DMS79 treated with DMSO at 0.1 percent for 48 hours (cell line): ENCODE measurements around the gene ANKRD13A.
A peak's percentile ranks its signal among the peaks of the same experiment; 100 is the strongest.

Experiments
- DNase-seq: peaks from one replicate; lab custom pipeline; 2025; lab: John Stamatoyannopoulos, UW

ANKRD13A gene

DNA sequence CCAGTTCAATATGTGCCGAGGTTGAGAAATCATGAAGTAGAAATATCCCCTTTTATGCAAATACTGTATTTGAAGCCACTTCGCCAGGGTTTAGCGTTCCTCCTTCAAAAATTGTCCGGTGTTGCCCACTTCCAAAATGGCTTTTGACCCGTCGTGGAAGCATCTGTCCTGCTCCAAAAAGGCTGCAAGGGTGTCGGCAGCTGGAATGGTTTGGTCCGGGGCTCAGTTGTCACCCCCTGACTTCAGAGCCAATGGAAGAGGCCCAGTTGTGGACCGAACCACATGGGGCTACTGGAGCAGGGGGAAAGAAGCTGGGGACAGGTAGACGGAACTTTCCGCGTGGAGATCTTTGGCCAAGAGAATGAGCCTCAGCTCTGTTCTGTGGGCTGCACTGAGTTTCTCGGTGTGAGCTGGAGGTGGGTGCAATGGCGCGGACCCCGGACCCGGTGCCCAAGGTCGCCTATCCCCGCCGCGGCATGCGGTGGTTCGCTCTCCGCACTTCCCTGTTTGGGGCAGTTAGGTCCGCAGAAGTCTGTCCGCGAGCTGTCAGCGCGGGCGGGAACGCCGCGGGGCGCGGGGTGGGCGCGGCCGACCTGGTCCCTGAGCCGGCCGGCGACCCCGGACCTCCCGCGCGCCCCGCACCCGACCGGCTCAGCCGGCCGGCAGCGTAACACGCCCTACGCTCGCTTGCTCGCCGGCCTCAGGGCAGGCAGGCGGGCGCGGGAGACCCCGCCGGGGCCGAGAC is at the start of gene ANKRD13A:
ANKRD13A (plus strand) TSS at position 527 of the 745 bp plus-strand sequence. CDS start 259 bp downstream, outside the sequence.
- peak; percentile 91 for DNase-seq

DNA sequence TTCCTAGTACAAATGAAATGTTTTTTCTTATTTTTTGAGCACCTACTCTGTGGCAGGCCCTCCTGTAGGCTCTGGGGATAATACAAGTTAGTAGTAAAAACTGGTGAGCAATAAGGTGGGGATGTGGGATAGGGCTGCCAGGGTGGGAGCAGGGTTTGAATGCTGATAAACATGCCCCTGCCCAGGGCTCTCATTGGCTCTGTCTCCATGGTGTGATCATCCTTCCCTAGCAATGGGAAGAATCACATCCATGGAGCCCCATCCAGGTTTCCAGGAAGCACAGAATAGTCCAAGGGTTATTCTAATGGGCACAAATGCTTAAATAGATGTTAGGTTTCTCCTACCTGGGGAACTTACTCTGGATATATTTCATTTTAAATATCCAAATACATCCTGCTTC is 48.6 kb upstream of the ANKRD13A start:
- no peak for DNase-seq

DNA sequence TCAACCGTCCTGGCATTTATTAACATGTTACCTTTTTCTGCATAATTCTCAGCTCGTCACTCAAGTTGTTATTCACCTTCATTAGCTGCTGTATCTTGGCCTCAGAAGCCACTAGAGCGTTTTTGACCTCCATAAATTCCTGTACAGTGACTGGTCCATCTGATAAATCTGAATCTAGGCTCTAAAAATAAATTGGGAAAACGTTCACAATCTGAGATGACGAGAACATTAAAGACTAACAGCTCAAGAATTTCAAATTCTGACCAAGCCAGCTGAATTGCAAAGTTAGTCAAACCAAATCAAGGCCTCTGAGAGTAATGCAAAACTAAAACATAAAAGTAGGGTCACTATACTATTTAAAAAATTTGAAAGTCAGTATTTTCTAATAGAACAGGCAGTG is 48.1 kb upstream of the ANKRD13A start:
- DNase-seq, result no peak

DNA sequence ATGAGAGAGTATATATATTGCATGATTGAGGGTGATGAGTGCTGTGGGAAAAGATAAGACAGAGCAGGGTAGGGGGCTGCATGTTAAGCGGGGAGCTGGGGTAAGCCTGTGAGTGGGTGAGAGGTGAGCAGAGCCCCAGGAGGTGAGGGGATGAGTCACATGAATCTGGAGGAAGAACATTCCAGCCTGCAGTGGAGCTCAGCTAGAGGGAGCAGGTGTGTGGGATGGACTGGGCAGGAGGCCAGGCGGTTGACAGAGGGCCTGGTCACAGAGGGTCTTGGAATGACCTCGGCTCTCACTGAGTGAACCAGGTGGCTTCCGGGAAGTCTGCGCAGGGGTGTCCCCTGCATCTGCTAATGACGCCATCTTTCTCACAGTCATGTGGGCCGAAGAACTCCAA is 47.5 kb upstream of the ANKRD13A start:
- DNase-seq, result peak; percentile 3

DNA sequence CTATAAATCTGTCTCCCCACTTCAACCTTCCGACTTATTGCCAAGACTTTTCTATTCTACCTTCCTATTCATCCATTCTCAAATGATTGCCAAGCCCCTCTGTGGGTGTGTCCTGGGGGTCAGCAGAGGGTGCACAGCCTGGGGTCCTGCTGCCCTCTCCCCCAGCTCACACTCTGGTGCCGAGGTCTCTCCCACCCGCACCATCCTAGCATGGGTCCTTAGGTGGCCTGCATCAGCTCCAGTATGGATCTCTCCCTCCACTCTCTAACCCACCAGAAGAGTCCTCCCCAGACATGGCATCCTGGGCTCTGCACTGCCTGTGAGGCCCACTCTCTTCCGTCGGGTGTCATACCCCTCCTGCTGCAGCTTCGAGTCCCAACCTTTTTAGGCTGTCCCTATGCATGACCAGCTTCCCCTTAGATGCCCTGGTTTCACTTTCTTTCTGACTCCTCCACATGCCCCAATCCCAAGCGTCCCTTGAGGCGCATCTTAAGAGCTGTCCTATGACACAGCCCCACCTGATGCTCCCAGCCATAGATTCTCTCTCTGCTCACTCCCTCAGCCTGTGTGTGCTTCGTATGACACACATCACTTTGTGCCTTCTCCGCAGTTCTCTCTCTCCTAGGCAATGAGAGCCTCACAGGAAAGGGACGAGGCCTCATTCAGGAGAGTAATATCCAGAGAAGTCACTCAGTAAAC is 46.9 kb upstream of the ANKRD13A start:
- DNase-seq, result no peak

DNA sequence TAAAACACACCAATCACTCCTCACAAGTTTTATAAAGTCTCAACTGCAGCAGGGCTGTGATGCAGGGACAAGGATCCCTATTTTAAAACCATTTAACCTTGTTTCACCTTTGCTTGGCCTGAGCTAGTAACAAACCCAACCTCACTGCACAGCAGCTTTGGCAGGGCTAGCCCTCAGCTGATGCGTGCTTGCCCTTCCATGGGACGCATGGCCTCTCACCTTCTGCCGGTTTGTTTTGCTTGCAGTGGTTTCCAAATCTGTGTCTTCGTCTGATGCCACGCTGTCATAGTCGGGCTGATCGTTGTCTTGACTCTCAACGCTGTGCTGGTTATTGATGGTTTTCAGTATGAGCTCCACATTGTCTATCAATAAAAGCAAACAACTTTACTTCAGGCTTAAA is 46.4 kb upstream of the ANKRD13A start:
- DNase-seq, result no peak

DNA sequence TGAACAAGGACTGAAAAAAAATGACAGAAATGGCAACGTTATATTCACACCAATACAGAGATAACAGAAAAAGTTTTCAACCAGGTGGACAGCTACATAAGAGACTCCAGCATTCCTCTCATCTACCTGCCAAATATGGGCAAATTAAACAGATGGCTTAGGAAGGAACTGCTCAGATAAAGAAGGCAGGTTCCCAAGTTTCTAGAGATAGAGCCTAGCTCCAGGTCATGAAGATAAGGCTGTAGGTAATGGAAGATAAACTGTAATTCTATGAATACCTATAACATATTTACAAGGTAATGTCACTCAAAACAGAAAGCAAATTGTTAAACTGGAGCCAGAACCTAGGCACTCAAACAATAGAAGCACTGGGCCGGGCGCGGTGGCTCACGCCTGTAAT is 45.6 kb upstream of the ANKRD13A start:
- no peak for DNase-seq

DNA sequence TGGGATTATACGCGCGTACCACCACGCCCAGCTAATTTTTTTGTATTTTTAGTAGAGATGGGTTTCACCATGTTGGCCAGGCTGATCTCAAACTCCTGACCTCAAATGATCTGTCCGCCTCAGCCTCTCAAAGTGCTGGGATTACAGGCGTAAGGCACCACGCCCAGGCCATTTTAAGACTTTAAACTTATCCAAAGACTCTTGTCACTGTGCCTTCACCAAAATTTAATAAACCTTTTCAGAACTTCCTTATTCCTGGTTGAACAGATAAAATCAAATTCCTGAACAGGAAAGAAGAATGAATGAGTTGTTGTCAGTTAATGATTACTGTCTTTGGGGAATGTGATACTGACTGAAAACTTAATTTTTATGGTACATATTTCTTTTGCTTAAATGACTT is 40.9 kb upstream of the ANKRD13A start:
- DNase-seq, result no peak

DNA sequence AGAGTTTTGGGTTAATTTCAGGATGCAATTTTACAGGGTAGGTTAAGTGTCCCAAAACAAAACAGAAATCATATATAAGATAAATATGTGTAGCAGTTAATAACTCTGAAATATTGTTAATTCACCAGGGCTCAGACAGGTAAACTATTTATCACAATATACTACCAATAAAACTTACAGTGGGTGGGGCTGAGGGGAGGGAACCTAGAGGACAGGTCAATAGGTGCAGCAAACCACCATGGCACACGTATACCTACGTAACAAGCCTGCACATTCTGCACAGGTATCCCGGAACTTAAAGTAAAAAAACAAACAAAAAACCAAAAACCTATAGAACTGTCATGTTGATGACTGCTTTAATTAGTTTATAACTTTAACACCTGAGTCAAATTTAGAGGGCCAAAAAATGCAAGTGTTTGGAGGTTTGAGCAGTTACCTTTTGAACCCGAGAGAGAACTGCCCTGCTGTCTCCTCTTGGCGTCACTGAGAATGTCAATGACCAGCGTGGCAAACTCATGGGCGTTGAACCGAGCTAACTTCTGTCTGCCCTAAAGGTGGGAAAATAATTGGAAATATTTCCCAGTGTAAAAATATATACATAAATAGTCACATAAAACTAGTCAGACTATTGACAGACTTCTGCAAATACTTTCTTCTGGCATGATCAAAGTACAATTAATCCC is 39.7 kb upstream of the ANKRD13A start:
- no peak for DNase-seq

DNA sequence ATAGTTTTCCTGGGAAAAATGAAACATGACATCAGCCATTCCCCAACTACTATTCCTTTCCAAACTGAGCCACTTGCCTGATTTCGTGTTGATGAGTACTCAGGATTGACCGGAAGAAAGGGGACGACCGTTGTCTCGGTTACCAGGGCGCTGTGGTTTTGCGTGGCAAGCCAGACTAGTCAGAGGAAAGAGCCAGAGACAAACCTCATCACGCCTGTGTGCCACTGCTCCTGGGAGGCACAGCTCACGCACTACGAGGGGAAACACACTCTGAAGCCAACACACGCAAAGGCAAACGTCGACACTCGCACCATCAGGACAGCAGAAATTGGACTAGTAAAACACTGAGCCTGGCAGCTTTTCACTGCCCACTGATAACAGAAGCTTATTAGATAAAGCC is 38.0 kb upstream of the ANKRD13A start:
- DNase-seq, result no peak

DNA sequence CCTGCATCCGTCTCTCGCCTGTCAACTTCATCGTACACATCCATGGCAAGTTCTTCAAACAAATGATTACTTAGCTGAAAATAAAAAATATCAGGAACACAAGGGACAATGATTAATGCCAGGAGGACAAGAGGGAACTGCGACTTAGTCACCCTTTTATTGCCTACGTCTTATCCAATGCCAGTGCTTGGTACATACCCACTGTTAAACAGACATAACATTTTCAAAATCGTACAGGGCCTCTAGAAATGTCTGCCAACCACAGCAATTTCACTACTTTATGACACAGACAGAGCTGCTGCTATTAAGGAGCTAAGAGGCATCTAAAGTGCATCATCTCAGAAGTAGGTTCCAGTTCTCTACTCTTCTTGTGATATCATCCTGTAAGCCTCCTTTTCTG is 37.6 kb upstream of the ANKRD13A start:
- DNase-seq, result no peak

DNA sequence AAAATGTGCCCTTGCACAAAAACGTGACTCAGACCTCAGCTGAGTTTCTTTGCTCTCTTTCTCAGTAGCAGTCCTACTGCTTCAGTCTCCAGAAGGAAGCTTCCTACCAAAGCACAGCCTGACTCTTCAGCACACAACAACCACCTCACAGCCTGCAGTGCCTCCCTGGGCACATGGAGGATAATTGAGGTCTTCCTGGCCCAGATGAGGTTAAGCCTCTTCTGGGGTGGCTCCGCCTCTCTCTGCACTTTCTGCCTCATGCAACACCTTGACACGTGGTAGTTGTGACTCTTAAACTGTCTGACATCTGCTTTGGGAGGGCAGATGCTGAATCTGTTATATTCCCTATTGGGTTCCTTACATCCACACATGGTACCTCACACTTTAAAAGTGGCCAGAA is 36.8 kb upstream of the ANKRD13A start:
- no peak for DNase-seq

DNA sequence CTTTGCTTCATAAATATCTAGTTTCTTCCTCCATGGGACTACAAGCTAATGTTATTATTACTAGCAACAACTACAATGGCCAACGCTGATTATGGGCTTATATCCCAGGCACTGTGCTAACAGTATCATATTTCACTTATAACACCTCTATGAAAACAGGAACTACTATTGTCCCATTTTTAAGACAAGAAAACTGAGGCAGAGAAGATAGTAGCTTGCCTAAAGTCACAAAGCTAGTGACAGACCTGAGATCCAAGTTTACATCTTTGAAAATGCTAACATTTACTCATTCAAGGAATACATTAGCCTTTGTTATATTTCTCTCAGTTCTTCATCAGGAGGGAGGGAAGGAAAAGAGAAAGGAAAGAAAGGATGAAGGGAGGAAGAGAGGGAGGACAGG is 35.9 kb upstream of the ANKRD13A start:
- no peak for DNase-seq

DNA sequence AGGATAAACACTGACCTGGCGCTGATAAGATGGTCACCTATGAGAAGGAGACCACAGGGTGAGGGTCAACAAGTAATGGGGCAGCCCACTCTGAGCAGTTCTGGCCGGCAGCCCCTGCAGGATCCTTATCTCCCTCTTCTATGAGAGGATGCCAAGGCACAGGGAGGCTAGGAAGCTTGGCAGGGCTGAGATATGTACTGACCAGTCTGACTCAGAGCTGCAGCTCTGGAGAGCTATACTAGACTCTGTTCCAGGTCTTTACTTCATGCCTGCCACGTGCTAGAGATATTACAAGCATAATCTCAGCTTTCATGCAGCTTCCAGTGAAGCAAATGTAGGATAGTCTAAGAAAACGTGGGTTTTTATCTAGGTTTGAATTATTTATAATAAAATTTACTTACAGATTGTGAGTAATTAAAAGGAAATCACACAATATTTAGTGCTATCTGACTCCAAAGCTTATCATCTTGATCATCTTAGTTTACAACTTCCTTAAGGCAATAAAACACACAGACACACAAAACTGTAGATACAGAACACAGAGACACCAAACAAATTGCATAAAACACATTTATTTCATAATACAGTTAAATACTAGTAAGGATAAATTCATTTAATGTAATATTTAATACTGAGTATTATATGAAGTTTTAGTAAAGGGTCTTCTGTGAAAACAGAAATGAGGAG is 35.3 kb upstream of the ANKRD13A start:
- DNase-seq, result no peak

DNA sequence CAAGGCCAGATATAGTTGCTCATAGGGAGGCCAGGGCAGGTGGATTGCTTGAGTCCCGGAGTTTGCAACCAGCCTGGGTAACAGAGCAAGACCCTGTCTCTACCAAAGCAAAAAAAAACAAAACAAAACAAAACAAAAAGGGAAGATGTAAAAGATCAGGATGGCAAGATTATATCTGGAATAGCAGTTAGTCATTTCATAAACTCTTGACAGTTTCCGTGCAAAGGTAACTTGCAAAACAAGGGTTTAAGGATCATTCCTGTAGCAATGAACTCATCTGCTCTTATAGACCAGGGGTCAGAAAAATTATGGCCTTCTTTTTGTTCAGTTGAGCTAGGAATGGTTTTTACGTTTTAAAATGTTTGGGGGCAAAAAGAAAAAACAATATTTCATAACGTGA is 32.7 kb upstream of the ANKRD13A start:
- DNase-seq, result no peak

DNA sequence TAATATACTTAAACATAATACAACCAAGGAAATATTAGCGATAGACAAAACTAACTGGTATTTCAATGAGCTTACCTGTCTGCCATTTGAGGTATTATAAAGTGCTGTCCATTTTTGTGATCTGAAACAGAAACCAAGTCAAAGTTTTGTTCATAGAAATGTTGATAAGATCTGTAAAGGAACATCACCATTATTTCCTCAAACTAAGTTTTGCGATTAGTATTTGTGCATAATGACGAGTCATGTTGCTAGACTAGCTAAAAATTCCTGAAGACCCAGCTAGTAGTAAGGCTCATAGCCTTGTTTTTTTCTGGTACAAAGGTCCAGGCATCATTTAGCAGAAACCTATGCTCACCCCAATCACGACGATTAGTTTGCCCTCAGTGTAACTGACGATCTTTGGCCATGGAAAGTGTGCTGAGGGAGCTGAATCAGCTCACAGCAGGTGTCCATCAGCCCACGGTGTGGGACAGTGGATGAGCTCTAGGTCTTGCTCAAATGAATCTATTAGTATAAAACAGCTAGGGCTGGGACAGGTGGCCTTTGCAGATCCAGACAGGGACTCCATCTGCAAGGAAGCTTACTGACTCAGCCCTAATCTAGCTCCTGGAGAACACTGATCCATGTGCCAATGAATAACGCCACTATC is 31.7 kb upstream of the ANKRD13A start:
- DNase-seq, result no peak

DNA sequence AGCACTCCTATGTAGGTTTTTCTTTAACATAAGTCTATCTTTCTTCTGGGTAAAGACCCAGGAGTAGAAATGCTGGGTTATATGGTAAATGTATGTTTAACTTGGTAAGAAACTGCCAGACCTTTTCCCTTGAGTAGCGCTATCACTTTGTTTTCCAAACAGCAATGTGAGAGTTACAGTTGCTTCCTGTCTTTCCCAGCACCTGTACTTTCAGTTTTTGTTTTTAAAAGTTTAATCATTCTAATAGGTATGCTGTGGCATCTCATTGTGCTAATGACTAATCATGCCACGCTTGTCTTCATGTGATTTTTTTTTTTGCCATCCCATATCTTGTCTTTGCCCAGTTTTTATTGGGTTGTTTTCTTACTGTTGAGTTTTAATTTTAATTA is 31.2 kb upstream of the ANKRD13A start:
- DNase-seq, result no peak

DNA sequence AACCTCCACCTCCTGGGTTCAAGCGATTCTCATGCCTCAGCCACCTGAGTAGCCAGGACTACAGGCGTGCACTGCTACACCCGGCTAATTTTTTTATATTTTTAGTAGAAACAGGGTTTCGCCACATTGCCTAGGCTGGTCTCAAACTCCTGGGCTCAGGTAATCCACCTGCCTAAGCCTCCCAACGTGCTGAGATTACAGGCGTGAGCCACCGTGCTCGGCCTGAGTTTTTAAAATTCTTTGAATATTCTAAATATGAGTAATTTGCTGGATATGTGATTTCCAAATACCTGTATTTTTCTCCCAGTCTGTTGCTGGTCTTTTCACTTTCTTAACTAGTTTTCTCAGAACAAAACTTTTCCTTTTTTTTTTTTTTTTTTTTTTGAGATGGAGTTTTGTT is 30.4 kb upstream of the ANKRD13A start:
- DNase-seq, result no peak

DNA sequence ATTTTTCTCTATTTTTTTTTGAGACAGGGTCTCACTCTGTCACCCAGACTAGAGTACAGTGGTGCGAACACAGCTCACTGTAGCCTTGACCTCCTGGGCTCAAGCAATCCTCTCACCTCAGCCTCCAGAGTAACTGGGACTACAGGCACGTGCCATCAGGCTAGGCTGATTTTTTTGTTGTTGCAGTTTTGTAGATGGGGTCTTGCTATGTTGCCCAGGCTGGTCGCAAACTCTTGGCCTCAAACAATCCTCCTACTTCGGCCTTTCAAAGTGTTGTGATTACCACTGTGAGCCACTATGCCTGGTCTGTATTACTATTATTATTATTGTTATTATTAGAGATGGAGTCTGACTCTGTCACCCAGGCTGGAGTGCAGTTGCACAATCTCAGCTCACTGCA is 26.4 kb upstream of the ANKRD13A start:
- no peak for DNase-seq

DNA sequence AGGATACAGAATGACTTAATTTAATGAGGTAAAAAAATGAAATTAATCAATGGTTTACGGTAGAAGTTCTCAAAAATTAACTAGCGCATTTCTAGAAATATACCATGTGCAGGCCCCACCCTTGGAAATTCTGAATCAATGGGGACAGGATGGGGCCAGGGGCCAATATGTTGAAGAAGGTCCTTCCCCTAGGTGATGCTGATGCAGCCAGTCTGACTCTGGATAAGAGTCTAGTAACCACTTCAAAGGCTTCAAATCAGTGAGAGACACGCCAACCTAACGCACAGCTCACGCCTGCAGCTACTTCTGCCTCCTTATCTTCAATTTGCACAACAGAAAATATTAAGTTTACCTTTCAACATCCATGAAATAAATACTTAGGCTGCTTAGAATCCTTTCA is 17.9 kb upstream of the ANKRD13A start:
- DNase-seq, result no peak

DNA sequence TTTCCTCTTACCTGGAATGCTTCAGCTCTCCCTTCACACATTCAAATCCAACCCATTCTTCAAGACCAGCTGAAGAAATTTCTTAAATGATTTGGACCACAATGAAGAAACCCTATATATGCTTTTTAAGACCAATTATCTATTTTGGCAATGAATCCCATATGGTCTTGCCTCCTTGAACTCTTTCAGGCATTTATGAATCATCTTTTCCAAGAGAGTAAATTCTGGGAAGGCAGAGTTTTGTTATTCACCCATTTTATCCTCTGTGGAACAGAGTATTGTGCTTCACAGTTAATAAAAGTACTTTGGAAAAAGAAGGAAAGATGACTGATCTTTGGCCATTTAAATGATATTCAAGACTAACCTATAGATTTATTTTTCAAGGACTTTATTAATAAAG is 17.0 kb upstream of the ANKRD13A start:
- DNase-seq, result no peak
